Sigmoid colon (tissue), 4 donors: ENCODE results near the gene ARHGEF17.

ENCODE experiments used
- CTCF ChIP-seq, 4 experiments: fragments of 450-650 bp in 3 of 4; fragments of 200-600 bp in 1 of 4; IDR thresholded peaks; one replicate each; pipeline ENCODE4 v1.5.1; 2016 to 2019; ENCODE audit warnings: antibody characterized with exemption in 4 of 4, mild to moderate bottlenecking in 3 of 4, moderate library complexity in 2 of 4
- EP300 ChIP-seq, 4 donors: sonication (generic); formaldehyde crosslinking; IDR thresholded peaks; one replicate each; pipeline ENCODE4 v1.6.1; 2017; ENCODE audit warnings: antibody characterized with exemption in 4 of 4
- POLR2A ChIP-seq, 2 donors: fragments of 450-650 bp; IDR thresholded peaks; one replicate each; pipeline ENCODE4 v1.6.1; 2016; ENCODE audit warnings: antibody characterized with exemption in 2 of 2, mild to moderate bottlenecking in 2 of 2, moderate library complexity in 2 of 2

- TF ChIP-seq CTCF (IDR thresholded peaks at IDR 0.05) = no peak
- no peak for TF ChIP-seq EP300 (IDR thresholded peaks at IDR 0.05)
- TF ChIP-seq POLR2A (IDR thresholded peaks at IDR 0.05) = no peak
Measured at GRCh38 chr11:73283276-73284000, 24.6 kb upstream of the ARHGEF17 start.
